T-helper 1 cell treated with Interleukin-12 subunit alpha and Interleukin-12 subunit beta and Interleukin-4 antibody, amounts not matched to agents 30 μg/mL and 1 μg/mL, for 36 hours (primary cell): ENCODE data around the gene ZNF772.
A peak's percentile ranks its signal among the peaks of the same experiment; 100 is the strongest.
"Not testable (repeated sequence)": the region's sequence is repeated elsewhere in the genome, so short reads cannot be mapped to it uniquely, and the experiment has no call there.

Experiments used
- H3K27ac Mint-ChIP-seq: one replicate; pipeline ENCODE4 v1.8.0; 2021; ENCODE audit warnings: mild to moderate bottlenecking, mixed read lengths
- H3K27me3 Mint-ChIP-seq: one replicate; pipeline ENCODE4 v1.8.0; 2021; ENCODE audit warnings: low read depth, mixed read lengths
- H3K36me3 Mint-ChIP-seq: one replicate; pipeline ENCODE4 v1.8.0; 2021; ENCODE audit warnings: low read depth, mixed read lengths
- H3K4me1 Mint-ChIP-seq: one replicate; pipeline ENCODE4 v1.8.0; 2021; ENCODE audit warnings: low read depth, mixed read lengths
- H3K4me3 Mint-ChIP-seq: one replicate; pipeline ENCODE4 v1.8.0; 2021; ENCODE audit warnings: mild to moderate bottlenecking, moderate library complexity, mixed read lengths
- H3K9me3 Mint-ChIP-seq: one replicate; pipeline ENCODE4 v1.8.0; 2021; ENCODE audit warnings: mixed read lengths

ZNF772 gene

DNA sequence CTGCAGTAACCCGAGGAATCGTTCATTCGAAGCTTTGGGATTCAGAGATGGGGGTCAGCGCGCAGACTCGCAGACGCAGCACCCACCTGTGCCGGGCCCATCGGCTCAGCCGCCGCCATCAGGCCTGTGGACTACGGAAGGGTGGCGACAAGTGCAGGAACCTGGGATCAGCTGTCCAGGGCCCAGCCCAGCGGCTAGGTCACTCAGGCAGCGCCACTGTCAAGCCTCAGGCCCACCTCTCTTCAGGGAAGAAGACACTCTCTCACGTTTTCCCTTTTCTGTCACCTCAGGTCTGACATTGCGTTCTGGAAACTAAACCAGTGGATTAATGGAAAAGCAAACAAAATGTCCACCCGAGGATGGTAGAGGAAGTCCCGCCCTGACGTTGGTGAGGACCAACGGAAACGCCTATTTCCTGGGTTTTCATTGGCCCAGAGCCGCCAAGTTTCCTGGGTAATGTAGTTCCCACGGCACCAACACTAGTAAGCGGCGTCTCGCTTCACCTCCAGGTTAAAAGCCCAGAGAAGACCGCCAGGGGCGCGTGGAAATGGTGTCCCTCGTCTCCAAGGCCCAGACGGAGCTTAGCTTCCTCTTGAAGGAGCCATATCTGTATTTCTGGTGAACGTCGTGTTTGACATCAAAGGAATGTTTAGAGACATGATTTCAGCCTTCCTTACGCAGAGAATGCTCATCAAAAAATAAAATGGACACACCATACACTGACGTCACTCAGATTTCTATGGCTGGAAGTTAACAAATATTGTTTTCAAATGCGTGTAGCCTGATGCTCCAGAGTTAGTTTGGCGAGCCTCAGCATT lies at the start of gene ZNF772:
TSS of gene ZNF772 (minus strand) at position 376 of the 818 bp plus-strand sequence. CDS start at position 119, 257 bp downstream.
- peaks cover 45% of the 10 kb centered on the region for H3K36me3 Mint-ChIP-seq
- H3K9me3 Mint-ChIP-seq: peaks cover 76% of the 10 kb centered on the region
- peak within 1 kb of the TSS; percentile 86 for H3K27ac Mint-ChIP-seq
- H3K27me3 Mint-ChIP-seq: no peaks in the 10 kb centered on the region
- H3K4me1 Mint-ChIP-seq: peaks cover 4% of the 10 kb centered on the region
- peak within 1 kb of the TSS; percentile 75 for H3K4me3 Mint-ChIP-seq

DNA sequence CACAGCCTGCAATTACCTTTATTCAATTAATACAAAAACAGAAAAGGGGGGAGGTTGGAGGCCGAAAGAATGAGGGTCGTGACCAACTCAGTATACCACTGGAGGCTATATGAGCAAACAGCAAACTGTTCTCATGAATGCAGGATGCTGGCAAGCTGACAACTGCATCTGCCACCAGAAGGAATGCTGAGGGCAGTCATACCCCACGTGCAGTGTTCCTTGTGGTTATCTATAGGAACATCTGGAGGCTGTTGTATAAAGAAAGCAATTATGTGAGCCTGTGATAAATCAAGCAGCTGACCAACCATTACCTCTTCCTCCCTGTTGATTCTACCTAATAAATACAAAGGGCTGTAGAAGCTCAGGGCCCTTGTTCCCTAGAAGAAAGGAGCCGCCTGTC lies 40.7 kb upstream of the ZNF772 start:
- not testable (repeated sequence) for H3K4me3 Mint-ChIP-seq, H3K4me1 Mint-ChIP-seq, H3K27me3 Mint-ChIP-seq, H3K27ac Mint-ChIP-seq
- Mint-ChIP-seq H3K36me3 (peaks cover 19% of the 10 kb centered on the region), H3K9me3 (peaks cover 58% of the 10 kb centered on the region)

DNA sequence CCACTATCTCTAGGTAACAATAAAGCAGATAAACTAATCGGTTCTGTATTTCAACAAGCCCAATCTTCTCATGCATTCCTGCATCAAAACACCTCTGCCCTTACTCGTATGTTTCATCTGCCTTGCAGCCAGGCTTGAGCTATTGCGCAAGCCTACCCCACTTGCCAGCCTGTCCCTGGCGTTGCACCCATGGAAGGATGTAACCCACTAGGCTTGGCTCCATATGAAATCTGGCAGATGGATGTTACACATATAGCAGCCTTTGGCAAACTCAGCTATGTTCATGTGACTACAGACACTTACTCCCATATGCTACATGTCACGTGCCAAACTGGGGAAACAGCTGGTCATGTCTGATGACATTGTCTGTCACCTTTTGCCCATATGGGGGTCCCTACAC lies 37.9 kb upstream of the ZNF772 start:
- no peak overlapping the region for H3K27ac Mint-ChIP-seq
- no peaks in the 10 kb centered on the region for H3K4me1 Mint-ChIP-seq
- H3K4me3 Mint-ChIP-seq: no peak overlapping the region
- H3K36me3 Mint-ChIP-seq: peaks cover 25% of the 10 kb centered on the region
- H3K27me3 Mint-ChIP-seq: no peaks in the 10 kb centered on the region
- peaks cover 59% of the 10 kb centered on the region for H3K9me3 Mint-ChIP-seq

DNA sequence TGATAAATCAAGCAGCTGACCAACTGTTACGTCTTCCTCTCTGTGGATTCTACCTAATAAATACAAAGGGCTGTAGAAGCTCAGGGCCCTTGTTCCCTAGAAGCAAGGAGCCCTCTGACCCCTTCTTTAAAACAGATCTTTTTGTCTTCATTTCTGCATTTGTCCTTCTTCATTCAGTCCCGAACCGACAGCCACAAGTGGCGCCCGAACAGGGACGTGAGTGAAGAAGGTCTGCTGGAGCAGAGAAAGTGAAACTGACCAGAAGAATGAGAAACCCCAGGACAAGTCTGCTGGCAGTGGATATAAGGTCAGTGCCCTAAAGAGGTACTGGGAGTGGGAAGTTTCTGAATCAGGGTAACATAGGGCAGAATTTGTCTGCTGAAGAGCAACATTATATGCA lies 35.5 kb upstream of the ZNF772 start:
- Mint-ChIP-seq H3K4me1 (no peaks in the 10 kb centered on the region), H3K36me3 (peaks cover 40% of the 10 kb centered on the region), H3K27me3 (no peaks in the 10 kb centered on the region), H3K9me3 (peaks cover 68% of the 10 kb centered on the region), H3K27ac (no peak overlapping the region), H3K4me3 (no peak overlapping the region)

DNA sequence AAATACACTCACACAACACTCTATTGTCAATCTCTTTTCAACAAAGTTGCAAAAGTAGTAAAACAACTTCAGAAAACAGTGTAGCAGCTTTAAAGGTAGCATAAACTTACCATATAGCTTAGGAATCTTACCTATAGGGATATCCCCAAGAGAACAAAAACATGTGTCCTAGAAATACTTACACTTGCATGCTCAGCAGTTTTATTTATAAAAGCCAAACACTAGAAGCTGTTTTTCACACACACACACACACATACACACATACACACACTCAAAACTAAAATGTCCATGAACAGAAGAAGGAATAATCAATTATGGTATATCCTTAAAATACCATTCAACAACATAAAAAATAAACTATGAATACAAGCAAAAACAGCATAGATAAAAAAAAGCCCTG lies 34.1 kb upstream of the ZNF772 start:
- peaks cover 71% of the 10 kb centered on the region for H3K9me3 Mint-ChIP-seq
- H3K4me1 Mint-ChIP-seq: no peaks in the 10 kb centered on the region
- no peak overlapping the region for H3K4me3 Mint-ChIP-seq
- H3K36me3 Mint-ChIP-seq: peaks cover 47% of the 10 kb centered on the region
- H3K27me3 Mint-ChIP-seq: no peaks in the 10 kb centered on the region
- H3K27ac Mint-ChIP-seq: no peak overlapping the region

DNA sequence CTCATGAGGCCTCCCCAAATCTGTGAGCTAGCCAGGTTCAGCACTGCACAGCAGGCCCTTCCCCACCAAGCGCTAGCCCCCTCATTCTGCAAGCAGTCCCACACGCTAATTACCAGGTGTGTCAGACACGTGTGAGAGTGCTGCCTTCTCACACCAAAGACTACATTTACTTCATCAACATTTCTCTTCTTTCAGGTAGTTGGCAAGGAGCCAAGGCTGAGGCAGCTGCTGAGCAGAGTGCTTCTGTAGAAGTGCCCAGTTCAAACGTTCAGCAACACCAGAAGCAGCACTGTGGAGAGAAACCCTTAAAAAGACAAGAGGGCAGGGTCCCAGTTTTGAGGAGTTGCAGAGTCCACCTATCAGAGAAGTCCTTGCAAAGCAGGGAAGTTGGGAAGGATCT lies 28.8 kb upstream of the ZNF772 start:
- Mint-ChIP-seq H3K4me1 (peaks cover 2% of the 10 kb centered on the region), H3K27ac (no peak overlapping the region), H3K27me3 (no peaks in the 10 kb centered on the region), H3K4me3 (no peak overlapping the region), H3K36me3 (peaks cover 67% of the 10 kb centered on the region), H3K9me3 (peaks cover 69% of the 10 kb centered on the region)

DNA sequence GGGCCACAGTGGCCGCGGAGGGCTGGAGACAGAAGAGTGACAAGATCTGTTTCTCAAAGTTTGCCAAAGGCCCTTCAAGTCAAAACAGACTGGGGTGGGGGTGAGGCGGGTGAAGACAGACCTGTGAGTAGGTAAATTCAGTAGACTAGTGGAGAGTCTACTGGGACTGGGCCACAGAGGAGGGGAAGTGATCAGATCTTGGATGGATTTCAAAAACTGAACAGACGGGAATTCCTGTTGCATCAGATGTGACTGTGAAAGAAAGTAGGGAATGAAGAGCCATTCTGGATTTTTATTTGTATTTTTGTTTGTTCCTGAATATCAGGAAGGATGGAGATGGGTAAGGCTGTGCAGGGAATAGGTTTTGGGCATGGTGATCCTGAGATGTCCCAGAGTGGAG lies 23.0 kb upstream of the ZNF772 start:
- H3K27me3 Mint-ChIP-seq: not testable (repeated sequence)
- peaks cover 16% of the 10 kb centered on the region for H3K4me1 Mint-ChIP-seq
- peaks cover 67% of the 10 kb centered on the region for H3K9me3 Mint-ChIP-seq
- peaks cover 50% of the 10 kb centered on the region for H3K36me3 Mint-ChIP-seq
- peak overlapping the region; percentile 84 for H3K4me3 Mint-ChIP-seq
- H3K27ac Mint-ChIP-seq: peak overlapping the region; percentile 73

DNA sequence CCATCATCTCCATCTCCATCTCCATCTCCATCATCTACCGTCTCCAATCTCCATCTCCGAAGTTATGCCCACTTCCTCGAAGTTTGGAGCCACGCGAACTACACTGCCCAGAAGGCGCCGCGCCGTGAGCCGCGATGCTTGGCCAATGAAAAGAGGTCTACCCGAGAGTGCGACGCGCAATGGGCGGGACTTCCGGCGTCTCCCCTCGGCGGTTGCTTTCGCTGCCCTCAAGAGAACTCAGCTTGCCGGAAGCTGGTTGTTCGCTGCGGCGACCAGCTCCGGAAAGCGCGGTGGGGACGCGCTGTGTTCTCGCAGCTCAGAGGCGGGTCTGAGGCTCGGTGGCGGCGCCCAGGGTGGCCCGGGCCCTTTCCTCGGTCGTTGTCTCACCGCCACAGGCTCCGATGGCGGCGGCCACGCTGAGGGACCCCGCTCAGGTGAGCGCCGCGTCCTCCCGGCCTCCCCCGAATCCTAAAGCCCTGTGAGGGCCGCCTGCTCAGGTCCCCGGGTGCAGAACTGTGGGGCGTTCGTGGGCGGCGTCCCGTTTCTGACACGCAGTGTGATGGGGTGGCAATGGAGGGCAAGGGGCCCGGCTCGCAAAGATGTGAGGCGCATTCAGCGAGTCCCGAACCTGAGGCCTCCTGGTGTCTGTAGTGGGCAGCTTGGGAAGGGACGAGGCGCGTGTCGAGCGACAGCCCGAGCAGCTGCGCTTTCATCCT lies 22.5 kb upstream of the ZNF772 start, which contains the start of gene ZNF773:
TSS of gene ZNF773 (plus strand) at position 259 of the 716 bp plus-strand sequence. CDS start at position 402, 143 bp downstream.
- peak within 1 kb of the TSS; percentile 84 for H3K4me3 Mint-ChIP-seq
- H3K9me3 Mint-ChIP-seq: peaks cover 66% of the 10 kb centered on the region
- peaks cover 49% of the 10 kb centered on the region for H3K36me3 Mint-ChIP-seq
- H3K27ac Mint-ChIP-seq: peak within 1 kb of the TSS; percentile 85
- not testable (repeated sequence) for H3K27me3 Mint-ChIP-seq
- peaks cover 16% of the 10 kb centered on the region for H3K4me1 Mint-ChIP-seq

DNA sequence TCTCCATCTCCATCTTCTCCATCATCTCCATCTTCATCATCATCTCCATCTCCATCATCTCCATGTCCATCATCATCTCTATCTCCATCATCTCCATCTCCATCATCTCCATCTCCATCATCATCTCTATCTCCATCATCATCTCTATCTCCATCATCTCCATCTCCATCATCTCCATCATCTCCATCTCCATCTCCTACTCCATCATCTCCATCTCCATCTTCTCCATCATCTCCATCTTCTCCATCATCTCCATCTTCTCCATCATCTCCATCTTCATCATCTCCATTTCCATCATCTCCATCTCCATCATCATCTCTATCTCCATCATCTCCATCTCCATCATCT lies 21.9 kb upstream of the ZNF772 start:
- H3K27ac Mint-ChIP-seq: peak overlapping the region; percentile 85
- peaks cover 48% of the 10 kb centered on the region for H3K36me3 Mint-ChIP-seq
- not testable (repeated sequence) for H3K27me3 Mint-ChIP-seq
- H3K4me3 Mint-ChIP-seq: peak overlapping the region; percentile 70
- H3K4me1 Mint-ChIP-seq: peaks cover 16% of the 10 kb centered on the region
- peaks cover 66% of the 10 kb centered on the region for H3K9me3 Mint-ChIP-seq

DNA sequence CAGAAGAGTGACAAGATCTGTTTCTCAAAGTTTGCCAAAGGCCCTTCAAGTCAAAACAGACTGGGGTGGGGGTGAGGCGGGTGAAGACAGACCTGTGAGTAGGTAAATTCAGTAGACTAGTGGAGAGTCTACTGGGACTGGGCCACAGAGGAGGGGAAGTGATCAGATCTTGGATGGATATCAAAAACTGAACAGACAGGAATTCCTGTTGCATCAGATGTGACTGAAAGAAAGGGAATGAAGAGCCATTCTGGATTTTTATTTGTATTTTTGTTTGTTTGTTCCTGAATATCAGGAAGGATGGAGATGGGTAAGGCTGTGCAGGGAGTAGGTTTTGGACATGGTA lies 10.9 kb upstream of the ZNF772 start:
- Mint-ChIP-seq H3K27ac (peak overlapping the region; percentile 50), H3K36me3 (peaks cover 39% of the 10 kb centered on the region), H3K4me3 (peak overlapping the region; percentile 75), H3K9me3 (peaks cover 67% of the 10 kb centered on the region)
- H3K27me3 Mint-ChIP-seq, H3K4me1 Mint-ChIP-seq: not testable (repeated sequence)

DNA sequence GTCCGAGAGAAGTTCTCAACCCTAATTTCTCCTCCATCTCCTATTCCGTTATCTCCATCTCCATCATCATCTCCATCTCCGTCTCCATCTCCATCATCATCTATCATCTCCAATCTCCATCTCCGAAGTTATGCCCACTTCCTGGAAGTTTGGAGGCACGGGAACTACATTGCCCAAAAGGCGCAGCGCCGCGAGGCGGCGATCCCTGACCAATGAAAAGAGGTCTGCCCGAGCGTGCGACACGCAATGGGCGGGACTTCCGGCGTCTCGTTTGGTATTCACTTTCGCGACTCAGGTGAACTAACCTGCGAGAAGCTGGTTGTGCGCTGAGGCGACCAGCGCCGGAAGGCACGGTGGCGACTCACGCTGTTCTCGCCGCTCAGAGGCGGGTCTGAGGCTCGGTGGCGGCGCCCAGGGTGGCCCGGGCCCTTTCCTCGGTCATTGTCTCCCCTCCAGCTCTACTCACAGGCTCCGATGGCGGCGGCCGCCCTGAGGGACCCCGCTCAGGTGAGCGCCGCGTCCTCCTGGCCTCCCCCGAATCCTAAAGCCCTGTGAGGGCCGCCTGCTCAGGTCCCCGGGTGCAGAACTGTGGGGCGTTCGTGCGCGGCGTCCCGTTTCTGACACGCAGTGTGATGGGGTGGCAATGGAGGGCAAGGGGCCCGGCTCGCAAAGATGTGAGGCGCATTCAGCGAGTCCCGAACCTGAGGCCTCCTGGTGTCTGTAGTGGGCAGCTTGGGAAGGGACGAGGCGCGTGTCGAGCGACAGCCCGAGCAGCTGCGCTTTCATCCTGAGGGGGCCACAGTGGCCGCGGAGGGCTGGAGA lies 10.3 kb upstream of the ZNF772 start, which contains the start of gene ZNF419:
TSS of gene ZNF419 (plus strand) at position 274 of the 822 bp plus-strand sequence. CDS start at position 475, 201 bp downstream.
- Mint-ChIP-seq H3K27ac (peak within 1 kb of the TSS; percentile 50), H3K9me3 (peaks cover 61% of the 10 kb centered on the region), H3K36me3 (peaks cover 33% of the 10 kb centered on the region), H3K4me3 (peak within 1 kb of the TSS; percentile 75)
- H3K27me3 Mint-ChIP-seq, H3K4me1 Mint-ChIP-seq: not testable (repeated sequence)

DNA sequence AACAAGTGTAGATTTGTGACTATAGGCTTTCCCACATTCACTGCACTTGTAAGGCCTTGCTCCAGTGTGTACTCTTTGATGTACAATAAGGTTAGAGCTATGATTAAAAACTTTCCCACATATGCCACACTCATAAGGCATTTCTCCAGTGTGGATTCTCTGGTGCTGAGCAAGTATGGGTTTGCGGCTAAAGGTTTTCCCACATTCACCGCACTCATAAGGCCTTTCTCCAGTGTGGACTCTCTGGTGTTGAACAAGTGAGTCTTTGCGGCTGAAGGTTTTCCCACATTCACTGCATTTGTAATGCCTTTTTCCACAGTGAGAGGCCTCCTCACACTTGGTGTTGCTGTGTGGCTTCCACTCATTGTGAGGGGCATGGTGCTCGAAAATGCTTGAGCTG lies 3.7 kb downstream of the ZNF772 start:
- peaks cover 53% of the 10 kb centered on the region for H3K36me3 Mint-ChIP-seq
- H3K9me3 Mint-ChIP-seq: peaks cover 90% of the 10 kb centered on the region
- peaks cover 4% of the 10 kb centered on the region for H3K4me1 Mint-ChIP-seq
- H3K27ac Mint-ChIP-seq: no peak overlapping the region
- H3K27me3 Mint-ChIP-seq: no peaks in the 10 kb centered on the region
- H3K4me3 Mint-ChIP-seq: no peak overlapping the region

DNA sequence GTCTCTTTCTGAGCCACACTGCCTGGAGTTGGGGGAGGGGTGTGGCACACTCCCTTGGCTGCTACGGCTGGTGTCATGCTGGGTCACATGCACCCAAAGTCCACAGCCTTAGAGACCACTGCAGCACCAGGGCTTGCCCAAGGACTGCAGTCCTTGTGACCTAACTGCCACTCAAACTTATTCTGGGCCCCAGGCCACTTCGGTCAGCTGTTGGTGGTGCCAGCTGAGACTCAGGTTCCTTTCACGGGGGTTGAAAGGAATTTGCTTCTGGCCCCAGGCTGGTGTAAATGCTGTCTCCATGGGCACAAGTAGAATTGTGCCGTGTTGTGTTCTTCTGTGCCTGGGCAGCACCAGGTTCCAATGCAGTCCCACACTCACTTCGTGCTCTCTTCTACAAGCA lies 10.9 kb downstream of the ZNF772 start:
- Mint-ChIP-seq H3K4me1 (no peaks in the 10 kb centered on the region), H3K27ac (no peak overlapping the region), H3K27me3 (no peaks in the 10 kb centered on the region), H3K36me3 (peaks cover 5% of the 10 kb centered on the region), H3K4me3 (no peak overlapping the region), H3K9me3 (peaks cover 63% of the 10 kb centered on the region)

DNA sequence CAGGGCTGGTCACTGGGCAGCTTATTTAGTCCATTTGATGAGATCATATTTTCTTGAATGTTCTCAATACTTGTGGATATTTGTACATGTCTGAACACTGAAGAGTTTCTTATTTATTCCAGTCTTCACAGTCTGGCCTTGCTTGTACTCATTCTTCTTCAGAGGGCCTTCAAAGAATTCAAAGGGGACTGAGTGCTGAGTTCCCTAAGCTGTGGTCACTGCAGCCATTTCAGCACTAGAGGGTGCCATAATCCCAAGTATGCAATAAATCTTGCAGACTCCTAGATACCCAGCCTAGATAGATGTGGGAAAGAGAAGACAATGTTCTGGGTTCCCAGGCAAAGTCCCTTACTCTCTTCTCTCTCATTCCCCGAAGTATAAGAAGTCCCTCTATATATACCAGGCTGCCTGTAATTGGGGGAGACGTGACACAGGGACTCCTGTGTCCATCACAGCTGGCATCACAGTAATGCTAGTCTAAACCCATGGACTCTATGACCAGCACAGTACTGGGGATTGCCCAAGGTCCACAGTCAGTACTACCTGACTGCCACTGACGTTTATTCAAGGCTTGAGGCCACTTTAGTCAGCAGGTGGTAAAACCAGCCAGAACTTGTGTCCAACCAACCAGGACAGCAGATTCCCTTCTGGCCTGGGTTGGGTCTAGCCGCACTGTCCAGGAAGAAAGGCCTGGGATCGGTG lies 11.5 kb downstream of the ZNF772 start:
- Mint-ChIP-seq H3K4me1 (no peaks in the 10 kb centered on the region), H3K4me3 (no peak overlapping the region), H3K27me3 (no peaks in the 10 kb centered on the region), H3K9me3 (peaks cover 63% of the 10 kb centered on the region), H3K27ac (no peak overlapping the region), H3K36me3 (peaks cover 4% of the 10 kb centered on the region)
